Stomach (tissue), 9 donors: ENCODE measurements around the gene PRRC1. TPM values are rescaled to one million over a fixed set of nuclear protein-coding genes. Genes with fewer than 3 reads are reported as not detected.
"Not testable (repeated sequence)": the region's sequence is repeated elsewhere in the genome, so short reads cannot be mapped to it uniquely, and the experiment has no call there.

ENCODE experiments used
- DNase-seq, 2 donors: peaks; one replicate each; pipeline versions ENCODE4 v3.0.0 to v3.0.0-alpha.2; 2013 to 2019
- H3K27ac ChIP-seq, 5 donors: fragments of 200-600 bp in 4 of 5; sonication (generic) in 4 of 5; one replicate each; pipeline ENCODE4 v1.5.1; 2013 to 2019; ENCODE audit warnings: mild to moderate bottlenecking in 1 of 5, moderate library complexity in 1 of 5
- H3K27me3 ChIP-seq, 3 donors: fragments of 200-600 bp; sonication (generic); one replicate each; pipeline ENCODE4 v1.5.1; 2017 to 2019; ENCODE audit warnings: mixed run types in 1 of 3
- H3K36me3 ChIP-seq, 4 donors: fragments of 200-600 bp; sonication (generic); 1 replicate in 3 of 4; 2 replicates in 1 of 4; pipeline ENCODE4 v1.5.1; 2016 to 2019
- H3K4me1 ChIP-seq, 4 donors: fragments of 200-600 bp; sonication (generic); one replicate each; pipeline ENCODE4 v1.5.1; 2016 to 2019
- H3K4me3 ChIP-seq, 4 donors: fragments of 200-600 bp; sonication (generic) in 3 of 4; one replicate each; pipeline ENCODE4 v1.5.1; 2016 to 2019; ENCODE audit warnings: mild to moderate bottlenecking in 1 of 4
- H3K9me3 ChIP-seq, 4 donors: fragments of 200-600 bp; sonication (generic); one replicate each; pipeline ENCODE4 v1.5.1; 2016 to 2019
- EP300 ChIP-seq: sonication (generic); formaldehyde crosslinking; IDR thresholded peaks from one replicate; pipeline ENCODE4 v1.6.1; 2017; ENCODE audit warnings: antibody characterized with exemption
- POLR2A ChIP-seq, 4 donors: fragments of 450-650 bp; IDR thresholded peaks; one replicate each; pipeline ENCODE4 v1.6.1; 2016; ENCODE audit warnings: antibody characterized with exemption in 4 of 4, control low read depth in 2 of 4, mild to moderate bottlenecking in 1 of 4, moderate library complexity in 1 of 4
- POLR2AphosphoS5 ChIP-seq, 3 donors: sonication (generic); formaldehyde crosslinking; IDR thresholded peaks; one replicate each; pipeline ENCODE4 v1.6.1; 2016; ENCODE audit warnings: antibody characterized with exemption in 3 of 3
- WGBS, 5 donors: extraction: QIAGEN DNeasy Blood & Tissue Kit in 3 of 5; methylation state at CpG; one replicate each; pipeline versions ENCODE4 v1.1.5 to v1.1.7; 2013 to 2018; 5-methylcytosine and 5-hydroxymethylcytosine counted together
- intact Hi-C: fragments of 100-400 bp; cut with DNase I; formaldehyde crosslinking; loops from one replicate; pipeline ENCODE4 v1.15.1; 2023; ENCODE audit warnings: low total_unique reads
- polyA plus RNA-seq, 3 donors: library from polyadenylated mRNA; stranded (reverse); fragments of 200-250 nt; gene quantifications; one replicate each; pipeline ENCODE4 v1.2.3, GENCODE V29; 2013
- total RNA-seq, 5 donors: library from RNA; depleted of rRNA; stranded (reverse); fragments of >200 nt; gene quantifications; one replicate each; pipeline versions ENCODE4 v1.1.0 to v1.2.3, GENCODE V29; 2014 to 2016
- TF ChIP-seq, protein P1 (sequence below), 7 experiments: fragments of 450-650 bp in 4 of 7; fragments of 200-600 bp in 3 of 7; sonication (generic) in 3 of 7; IDR thresholded peaks; one replicate each; pipeline ENCODE4 v1.5.1; 2016 to 2019; ENCODE audit warnings: antibody characterized with exemption in 7 of 7, control low read depth in 2 of 7, mild to moderate bottlenecking in 1 of 7
- donor health status: healthy with polysubstance abuse.
- donor health status: Bipolar disorder and iron deficiency.
- donor health status: healthy.

PRRC1 gene
- total and polyA plus RNA-seq, 8 donors, result 12.5 to 82.8 (median 30.5) TPM

DNA sequence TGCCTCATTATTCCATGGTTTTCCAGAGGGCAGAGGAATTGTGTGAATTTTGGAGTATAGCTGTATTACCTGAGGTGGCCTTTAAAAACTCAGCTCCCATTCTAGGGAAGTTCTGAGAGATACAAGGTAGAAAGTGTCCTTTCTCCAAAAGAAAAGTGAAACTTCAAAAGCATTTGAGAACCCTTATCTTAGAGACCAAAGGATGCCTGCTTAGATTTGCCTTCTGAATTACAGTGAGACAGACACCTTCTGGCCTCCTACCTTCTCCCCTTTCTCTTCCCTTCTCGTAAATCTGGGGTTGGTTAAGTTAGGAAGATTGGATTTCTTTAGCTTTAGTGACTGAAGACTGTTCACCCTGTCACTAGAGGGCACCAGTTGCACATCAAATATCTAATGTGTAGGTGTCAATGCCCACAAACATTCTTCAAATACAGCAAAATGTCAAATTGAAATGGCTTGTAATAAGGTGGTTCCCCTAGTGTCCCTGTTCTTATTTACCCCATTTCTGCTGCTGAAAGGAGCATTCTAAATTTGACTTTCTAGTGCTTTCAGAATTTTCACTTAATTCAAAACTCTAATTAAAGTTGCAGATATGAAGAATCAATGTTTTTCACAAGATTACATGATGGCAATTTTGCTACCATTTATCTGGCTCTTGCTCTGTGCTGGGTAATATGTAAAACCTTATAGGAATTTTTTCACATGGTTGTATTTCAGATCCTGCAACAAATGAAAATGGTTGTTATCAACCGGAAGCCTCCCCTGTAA is 46.7 kb downstream of the PRRC1 start:
- 47 to 54% (median 51%) methylated on average over 2 of the region's 2 CpGs for WGBS, 5 donors
- DNase-seq, result peak; percentile 55 to 87
- H3K27ac ChIP-seq, result no peak overlapping the region
- intact Hi-C loops, result loop anchor here (10.0 kb wide), 1 partner anchor 641 kb away; no protein-coding TSS in a partner anchor
- no peaks in the 10 kb centered on the region for H3K27me3 ChIP-seq
- no peak for TF ChIP-seq POLR2A (IDR thresholded peaks at IDR 0.05)
- TF ChIP-seq, protein P1, sequence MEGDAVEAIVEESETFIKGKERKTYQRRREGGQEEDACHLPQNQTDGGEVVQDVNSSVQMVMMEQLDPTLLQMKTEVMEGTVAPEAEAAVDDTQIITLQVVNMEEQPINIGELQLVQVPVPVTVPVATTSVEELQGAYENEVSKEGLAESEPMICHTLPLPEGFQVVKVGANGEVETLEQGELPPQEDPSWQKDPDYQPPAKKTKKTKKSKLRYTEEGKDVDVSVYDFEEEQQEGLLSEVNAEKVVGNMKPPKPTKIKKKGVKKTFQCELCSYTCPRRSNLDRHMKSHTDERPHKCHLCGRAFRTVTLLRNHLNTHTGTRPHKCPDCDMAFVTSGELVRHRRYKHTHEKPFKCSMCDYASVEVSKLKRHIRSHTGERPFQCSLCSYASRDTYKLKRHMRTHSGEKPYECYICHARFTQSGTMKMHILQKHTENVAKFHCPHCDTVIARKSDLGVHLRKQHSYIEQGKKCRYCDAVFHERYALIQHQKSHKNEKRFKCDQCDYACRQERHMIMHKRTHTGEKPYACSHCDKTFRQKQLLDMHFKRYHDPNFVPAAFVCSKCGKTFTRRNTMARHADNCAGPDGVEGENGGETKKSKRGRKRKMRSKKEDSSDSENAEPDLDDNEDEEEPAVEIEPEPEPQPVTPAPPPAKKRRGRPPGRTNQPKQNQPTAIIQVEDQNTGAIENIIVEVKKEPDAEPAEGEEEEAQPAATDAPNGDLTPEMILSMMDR (IDR thresholded peaks at IDR 0.05), result peak in 5 of 7 experiments; percentile 43 to 83 (median 66)
- peaks cover 0 to under 1% (median 0%) of the 10 kb centered on the region in 4 donors for H3K36me3 ChIP-seq
- H3K4me3 ChIP-seq, result no peak overlapping the region
- H3K9me3 ChIP-seq, result no peaks in the 10 kb centered on the region
- peaks cover 5 to 28% (median 12%) of the 10 kb centered on the region in 4 donors for H3K4me1 ChIP-seq

DNA sequence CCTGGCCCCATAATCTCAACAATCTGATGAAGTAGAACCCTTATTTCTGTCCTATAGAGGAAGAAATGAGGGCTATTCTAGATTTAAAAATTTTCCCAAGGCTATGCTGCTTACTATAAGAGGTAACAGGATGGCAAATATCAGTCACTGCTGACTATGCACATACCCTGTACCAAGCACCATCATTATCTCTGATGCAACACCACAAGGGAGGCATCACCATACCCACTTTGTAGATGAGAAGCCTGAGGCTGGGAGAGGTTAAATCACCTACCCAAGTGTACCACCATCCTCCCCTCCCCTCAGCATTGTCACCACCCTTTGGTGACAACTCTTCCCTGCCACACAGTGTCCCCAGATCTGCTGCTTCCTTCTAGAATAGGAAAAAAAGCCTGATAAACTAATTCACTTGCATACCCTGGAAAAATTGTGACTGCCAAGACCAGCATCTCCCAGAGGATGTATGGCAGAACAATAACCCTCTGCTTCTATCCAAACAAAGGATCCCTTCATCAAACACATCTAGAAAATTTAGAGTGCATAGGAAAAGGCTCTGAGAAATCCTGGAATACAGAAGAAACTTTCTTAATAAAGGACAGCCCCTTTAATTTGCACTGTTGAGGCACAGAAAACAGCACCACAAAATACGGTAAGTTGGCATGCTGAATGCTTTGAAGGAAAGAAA is 48.3 kb downstream of the PRRC1 start:
- Histone ChIP-seq H3K4me3 (no peak overlapping the region), H3K9me3 (no peaks in the 10 kb centered on the region), H3K27ac (no peak overlapping the region), H3K27me3 (no peaks in the 10 kb centered on the region), H3K36me3 (no peaks in the 10 kb centered on the region), H3K4me1 (peaks cover 5 to 28% (median 12%) of the 10 kb centered on the region in 4 donors)
- intact Hi-C loops, result loop anchor here (10.0 kb wide), 1 partner anchor 639 kb away; no protein-coding TSS in a partner anchor
- 72 to 92% (median 83%) methylated on average over 1 of the region's 1 CpG for WGBS, 5 donors
- no peak for DNase-seq
- no peak for TF ChIP-seq EP300
- no peak for TF ChIP-seq POLR2A (IDR thresholded peaks at IDR 0.05)
- no peak for TF ChIP-seq POLR2AphosphoS5 (IDR thresholded peaks at IDR 0.05)
- TF ChIP-seq, protein P1 (IDR thresholded peaks at IDR 0.05), result no peak

DNA sequence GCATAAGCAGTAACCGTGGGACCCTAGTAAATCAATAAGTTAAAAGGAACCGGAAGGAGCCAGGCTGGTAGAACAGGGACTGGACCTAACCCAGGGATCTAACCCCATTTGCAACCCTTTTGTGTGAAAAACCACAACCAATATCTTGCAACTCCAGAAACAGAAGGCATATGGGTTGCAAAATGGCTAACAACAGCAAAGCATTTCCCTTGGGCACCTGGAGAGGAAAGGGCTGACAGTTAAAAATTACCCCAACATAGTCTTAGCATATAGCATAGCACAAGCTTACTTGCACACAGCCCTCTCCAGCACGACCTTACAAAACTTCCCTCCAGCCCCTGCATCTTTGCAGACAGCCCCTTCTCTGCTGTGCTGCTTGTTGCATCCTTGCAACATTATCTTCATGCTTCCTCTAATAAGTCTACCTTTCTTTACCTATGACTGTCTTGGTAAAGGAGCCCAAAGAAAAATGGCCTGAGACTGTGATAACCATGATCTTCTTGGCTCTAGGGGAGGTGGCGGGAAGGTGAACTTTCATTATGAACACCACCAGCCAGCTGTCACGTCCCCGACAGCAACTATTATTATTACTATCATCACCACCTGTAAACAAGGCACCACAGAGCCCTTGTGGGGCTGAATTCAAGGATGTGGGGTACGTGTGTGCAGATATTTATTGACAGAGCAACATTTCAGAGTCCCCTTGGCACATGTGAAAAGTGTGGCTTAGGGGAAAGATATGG is 49.8 kb downstream of the PRRC1 start:
- no peaks in the 10 kb centered on the region for H3K9me3 ChIP-seq
- no peaks in the 10 kb centered on the region for H3K27me3 ChIP-seq
- 60 to 67% (median 66%) methylated on average over 7 of the region's 7 CpGs for WGBS, 5 donors
- TF ChIP-seq EP300 (no peak), POLR2AphosphoS5 (IDR thresholded peaks at IDR 0.05) (no peak), POLR2A (IDR thresholded peaks at IDR 0.05) (no peak)
- TF ChIP-seq, protein P1 (IDR thresholded peaks at IDR 0.05), result no peak
- no peak overlapping the region for H3K4me3 ChIP-seq
- DNase-seq, result no peak
- intact Hi-C loops, result loop anchor here (10.0 kb wide), 1 partner anchor 638 kb away; no protein-coding TSS in a partner anchor
- H3K4me1 ChIP-seq, result peaks cover 5 to 24% (median 9%) of the 10 kb centered on the region in 4 donors
- no peak overlapping the region for H3K27ac ChIP-seq
- H3K36me3 ChIP-seq, result no peaks in the 10 kb centered on the region

DNA sequence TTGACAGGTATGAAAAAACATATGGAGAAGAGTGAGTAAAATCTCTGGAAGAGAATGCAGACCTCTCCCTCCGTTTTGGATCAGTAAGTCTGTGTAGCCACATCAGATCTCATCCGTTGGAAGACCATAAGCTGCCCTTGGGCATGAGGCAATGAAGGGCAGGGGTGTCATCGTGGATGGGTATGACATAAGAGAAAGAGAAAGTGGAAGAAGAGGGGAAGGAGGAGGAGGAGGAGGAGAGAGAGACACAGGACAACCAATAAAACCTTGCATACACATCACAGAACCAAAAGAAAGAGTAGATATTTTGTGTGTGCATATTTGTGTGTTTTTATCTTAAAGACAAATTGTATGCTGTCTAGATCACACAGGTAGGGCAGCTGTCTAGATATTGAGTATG is 50.7 kb downstream of the PRRC1 start:
- Histone ChIP-seq H3K27me3 (no peaks in the 10 kb centered on the region), H3K4me1 (peaks cover 0 to 17% (median 1%) of the 10 kb centered on the region in 4 donors), H3K27ac (no peak overlapping the region), H3K36me3 (no peaks in the 10 kb centered on the region), H3K9me3 (no peaks in the 10 kb centered on the region), H3K4me3 (no peak overlapping the region)
- TF ChIP-seq, protein P1 (IDR thresholded peaks at IDR 0.05), result no peak
- no peak for TF ChIP-seq POLR2A (IDR thresholded peaks at IDR 0.05)
- no peak for TF ChIP-seq EP300
- TF ChIP-seq POLR2AphosphoS5 (IDR thresholded peaks at IDR 0.05), result no peak
- DNase-seq, result no peak
- intact Hi-C loops, result loop anchor here (10.0 kb wide), 1 partner anchor 637 kb away; no protein-coding TSS in a partner anchor
- 60 to 87% (median 75%) methylated on average over 3 of the region's 3 CpGs for WGBS, 5 donors

DNA sequence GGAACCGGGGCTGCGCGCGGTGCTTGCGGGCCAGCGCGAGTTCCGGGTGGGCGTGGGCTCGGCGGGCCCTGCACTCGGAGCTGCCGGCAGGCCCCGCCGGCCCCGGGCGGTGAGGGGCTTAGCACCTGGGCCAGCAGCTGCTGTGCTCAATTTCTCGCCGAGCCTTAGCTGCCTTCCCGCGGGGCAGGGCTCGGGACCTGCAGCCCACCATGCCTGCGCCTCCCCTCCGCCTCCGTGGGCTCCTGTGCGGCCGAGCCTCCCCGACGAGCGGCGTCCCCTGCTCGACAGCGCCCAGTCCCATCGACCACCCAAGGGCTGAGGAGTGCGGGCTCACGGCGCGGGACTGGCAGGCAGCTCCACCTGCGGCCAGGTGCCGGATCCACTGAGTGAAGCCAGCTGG is 52.0 kb downstream of the PRRC1 start:
- intact Hi-C loops, result loop anchor here (10.0 kb wide), 1 partner anchor 635 kb away; no protein-coding TSS in a partner anchor
- H3K36me3 ChIP-seq, H3K4me3 ChIP-seq, H3K4me1 ChIP-seq, H3K27ac ChIP-seq, DNase-seq, H3K27me3 ChIP-seq, H3K9me3 ChIP-seq: not testable (repeated sequence)
- 71 to 89% (median 78%) methylated on average over 13 to 40 of the region's 40 CpGs for WGBS, 5 donors
